GM15510 (cell line): Measurements from ENCODE around the gene JAG2.

Experiments
- POLR2A ChIP-seq: IDR thresholded peaks from 3 replicates; pipeline ENCODE4 v1.6.1; 2011; ENCODE audit warnings: borderline replicate concordance; ENCODE audit not compliant: insufficient read length; ENCODE audit errors: extremely low read depth

The JAG2 gene

DNA sequence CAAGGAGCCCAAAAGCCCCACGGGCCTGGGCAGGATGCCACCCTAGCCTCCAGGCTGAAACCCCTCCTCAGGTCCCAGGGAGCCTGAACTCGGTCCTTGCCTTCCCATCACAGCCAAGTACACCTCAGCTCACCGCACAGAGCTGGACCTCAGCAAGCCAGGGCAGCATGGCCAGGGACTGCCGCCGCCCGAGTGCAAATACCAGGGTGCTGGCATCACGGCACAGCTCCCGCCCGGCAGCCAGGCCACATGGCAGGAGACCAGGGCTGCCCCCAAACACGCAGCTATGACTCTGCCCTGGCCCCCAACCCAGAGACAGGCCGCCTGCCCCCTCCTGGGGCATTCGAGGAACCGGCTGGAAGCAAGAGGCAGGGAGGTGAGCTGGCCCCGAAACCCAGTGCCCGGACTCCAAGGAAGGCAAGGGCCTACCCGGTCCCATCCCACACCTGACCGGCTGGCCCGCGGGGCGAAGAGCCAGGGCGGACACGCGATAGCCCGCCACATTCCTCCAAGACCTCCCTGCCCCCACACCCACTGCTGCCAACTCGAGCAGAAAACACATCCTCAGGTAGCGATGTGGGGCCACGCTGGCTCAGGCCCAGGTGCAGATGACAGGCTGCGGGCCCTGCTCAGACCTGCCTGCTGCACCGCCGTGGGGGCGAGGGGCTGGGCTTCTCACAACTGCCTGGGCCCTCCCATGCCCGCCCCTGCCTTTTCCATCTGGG, 2.7 kb downstream of the JAG2 start:
- no peak for TF ChIP-seq POLR2A

DNA sequence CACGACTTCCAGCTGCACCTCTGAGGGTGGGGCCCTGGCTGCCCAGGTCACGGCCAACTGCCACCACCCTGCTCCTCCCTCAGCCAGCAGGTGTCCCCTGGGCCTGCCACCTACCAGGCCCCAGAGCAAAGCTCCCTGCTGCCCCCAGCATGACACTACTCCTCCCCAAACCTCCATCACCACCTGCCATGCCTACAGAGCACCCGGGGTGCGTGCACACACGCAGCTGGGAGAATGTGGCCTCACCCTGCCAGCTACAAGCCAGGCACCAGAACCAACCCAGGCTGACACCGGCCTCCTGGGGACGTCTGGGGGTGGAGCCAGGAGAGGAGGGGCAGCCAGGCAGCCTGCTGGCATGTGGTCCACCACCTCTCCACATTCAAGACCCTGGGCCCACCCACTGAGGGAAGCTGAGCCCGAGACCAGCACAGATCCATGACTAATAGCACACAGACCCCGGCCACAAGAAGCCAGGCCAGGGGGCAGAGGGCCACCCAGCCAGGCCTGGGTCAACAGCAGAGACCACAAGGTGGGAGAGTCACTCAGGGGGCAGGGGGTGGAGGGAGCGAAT, 3.4 kb downstream of the JAG2 start:
- no peak for TF ChIP-seq POLR2A

DNA sequence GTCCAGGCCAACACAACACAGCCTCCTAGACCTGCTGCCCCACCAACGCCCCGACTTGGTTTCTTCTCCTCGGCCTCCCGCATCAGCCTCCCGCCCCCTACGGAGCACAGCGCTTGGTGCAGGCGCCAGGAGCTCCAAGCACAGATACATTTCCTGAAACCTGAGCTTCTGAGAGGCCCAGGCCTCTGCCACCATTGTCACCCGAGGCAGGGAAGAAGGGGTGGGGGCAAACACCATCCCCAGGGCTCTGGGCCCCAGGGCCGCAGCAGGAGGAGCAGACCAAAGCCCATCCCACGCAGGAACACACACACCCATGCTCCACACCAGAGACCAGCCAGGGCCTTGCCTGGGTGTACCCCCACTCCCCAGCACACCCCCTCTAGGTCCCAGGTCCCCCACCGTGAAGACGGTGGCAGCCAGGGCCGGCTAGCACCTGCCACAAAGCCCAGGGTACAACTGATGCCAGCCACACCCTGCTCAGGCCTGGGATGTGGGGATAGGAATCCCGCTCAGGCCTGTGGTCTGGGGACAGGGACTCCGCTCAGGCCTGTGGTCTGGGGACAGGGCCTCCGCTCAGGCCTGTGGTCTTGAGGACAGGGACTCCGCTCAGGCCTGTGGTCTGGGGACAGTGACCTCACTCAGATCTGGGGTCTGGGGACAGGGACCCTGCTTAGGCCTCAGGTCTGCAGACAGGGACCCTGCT, 5.4 kb downstream of the JAG2 start:
- no peak for TF ChIP-seq POLR2A

- no peak for TF ChIP-seq POLR2A
Measured at GRCh38 chr14:105162669-105162979, 6.0 kb downstream of the JAG2 start.

- TF ChIP-seq POLR2A = no peak
Measured at GRCh38 chr14:105161964-105162668, 6.5 kb downstream of the JAG2 start.

DNA sequence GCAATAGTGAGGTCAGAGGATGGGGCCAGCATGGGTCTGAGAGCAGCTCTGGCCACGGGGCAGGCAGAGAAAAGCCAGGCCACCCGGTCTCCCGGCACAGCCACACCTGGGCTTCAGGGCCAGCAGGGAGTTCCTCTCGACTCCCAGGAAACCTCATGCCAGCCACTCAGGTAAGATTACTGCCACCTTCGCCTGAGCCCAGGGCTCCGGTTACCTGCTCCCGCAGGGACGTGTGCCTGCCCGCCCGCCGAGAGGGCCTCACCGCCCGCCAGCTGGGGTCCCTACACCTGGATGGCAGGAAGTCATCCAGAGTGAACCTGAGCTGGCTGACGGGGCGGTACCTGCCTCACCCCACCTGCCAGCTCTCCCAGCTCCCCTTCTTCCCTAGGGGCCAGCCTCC, 7.3 kb downstream of the JAG2 start:
- TF ChIP-seq POLR2A = no peak

- TF ChIP-seq POLR2A = no peak
Measured at GRCh38 chr14:105160776-105161175, 7.8 kb downstream of the JAG2 start.

DNA sequence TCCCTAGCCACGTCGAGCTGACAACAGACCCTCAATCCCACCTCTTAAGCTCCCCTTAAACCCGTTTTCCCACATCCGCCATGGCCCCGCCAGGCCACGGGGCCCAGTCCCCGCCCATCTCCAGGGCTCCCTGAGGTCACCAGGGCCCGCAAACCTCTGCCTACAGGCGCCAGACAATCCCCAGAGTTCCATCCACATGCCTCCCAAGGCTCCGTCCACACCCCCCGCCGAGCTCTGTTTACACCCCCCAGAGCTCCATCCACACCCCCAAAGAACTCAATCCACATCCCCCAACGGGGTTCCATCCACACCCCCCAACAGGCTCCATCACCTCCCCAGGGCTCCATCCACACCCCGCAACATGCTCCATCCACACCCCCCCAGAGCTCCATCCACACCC, 9.2 kb downstream of the JAG2 start:
- no peak for TF ChIP-seq POLR2A

DNA sequence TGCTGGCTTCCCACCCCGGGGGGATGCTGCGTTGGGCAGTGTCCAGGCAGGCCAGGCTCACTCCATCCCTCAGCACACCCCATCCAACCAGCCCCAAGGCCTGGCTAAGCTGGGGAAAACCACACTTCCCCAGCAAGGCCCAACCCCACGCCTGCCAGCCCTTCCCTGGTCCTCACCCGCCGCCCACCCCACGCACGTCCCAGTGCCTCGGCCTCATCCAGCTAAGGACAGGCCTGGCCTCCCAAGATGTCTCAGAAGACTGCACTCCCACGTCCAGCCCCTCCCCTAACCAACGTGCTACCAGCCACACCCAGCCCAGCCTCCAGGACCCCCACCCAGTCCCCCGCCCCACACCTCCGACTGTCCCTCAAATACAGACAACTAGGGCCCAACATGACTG, 9.8 kb downstream of the JAG2 start:
- TF ChIP-seq POLR2A = no peak

GRCh38 chr14:105157872-105158271, 10.7 kb downstream of the JAG2 start:
- TF ChIP-seq POLR2A = no peak

- TF ChIP-seq POLR2A = no peak
Measured at GRCh38 chr14:105156414-105157375, 11.9 kb downstream of the JAG2 start.

DNA sequence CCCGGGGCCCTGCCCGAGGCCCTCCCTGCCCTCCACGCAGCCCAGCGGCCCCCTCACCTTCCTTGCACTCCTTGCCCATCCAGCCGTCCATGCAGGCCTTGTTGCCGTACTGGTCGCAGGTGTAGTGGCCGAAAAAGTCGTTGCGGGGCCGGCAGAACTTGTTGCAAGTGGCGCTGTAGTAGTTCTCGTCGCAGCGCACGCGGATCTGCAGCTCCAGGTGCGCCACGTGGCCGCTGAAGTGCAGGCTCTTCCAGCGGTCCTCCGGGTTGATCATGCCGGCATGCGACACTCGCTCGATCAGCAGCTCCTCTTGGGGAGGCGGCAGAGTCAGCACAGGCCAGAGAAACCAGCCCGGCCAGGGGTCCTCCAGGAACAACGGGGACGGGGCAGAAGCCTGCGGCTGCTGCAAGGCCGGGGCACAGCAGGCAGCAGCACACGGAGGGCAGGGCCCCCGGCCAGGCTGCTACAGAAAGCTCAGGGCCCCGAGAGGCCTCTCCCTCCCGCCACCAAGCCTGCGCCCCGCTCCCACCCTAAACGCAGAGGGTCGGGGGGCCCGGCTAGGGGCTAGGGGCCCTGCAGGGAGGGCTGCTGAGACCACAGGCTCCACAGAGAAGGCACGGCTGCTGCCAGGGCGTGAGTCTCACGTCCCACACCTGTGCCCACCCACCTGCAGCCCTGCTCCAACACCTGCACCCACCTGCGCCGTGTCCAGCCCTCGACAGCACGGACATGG, 12.7 kb downstream of the JAG2 start:
- no peak for TF ChIP-seq POLR2A

GRCh38 chr14:105155071-105155651, 13.4 kb downstream of the JAG2 start:
- no peak for TF ChIP-seq POLR2A
